DND-41 (cell line): ENCODE results near the gene TEX36.

Source experiments
- EZH2 ChIP-seq: IDR thresholded peaks from 3 replicates; pipeline ENCODE4 v1.6.1; 2012; ENCODE audit warnings: borderline replicate concordance, low read depth, mild to moderate bottlenecking, moderate library complexity, low read length, inconsistent platforms; ENCODE audit not compliant: severe bottlenecking
- TF ChIP-seq, protein P1 (sequence below): IDR thresholded peaks from 2 replicates; pipeline ENCODE4 v1.5.1; 2012; ENCODE audit warnings: borderline replicate concordance, low read length, moderate library complexity, mild to moderate bottlenecking; ENCODE audit not compliant: poor library complexity, severe bottlenecking; ENCODE audit errors: extremely low read depth

DNA sequence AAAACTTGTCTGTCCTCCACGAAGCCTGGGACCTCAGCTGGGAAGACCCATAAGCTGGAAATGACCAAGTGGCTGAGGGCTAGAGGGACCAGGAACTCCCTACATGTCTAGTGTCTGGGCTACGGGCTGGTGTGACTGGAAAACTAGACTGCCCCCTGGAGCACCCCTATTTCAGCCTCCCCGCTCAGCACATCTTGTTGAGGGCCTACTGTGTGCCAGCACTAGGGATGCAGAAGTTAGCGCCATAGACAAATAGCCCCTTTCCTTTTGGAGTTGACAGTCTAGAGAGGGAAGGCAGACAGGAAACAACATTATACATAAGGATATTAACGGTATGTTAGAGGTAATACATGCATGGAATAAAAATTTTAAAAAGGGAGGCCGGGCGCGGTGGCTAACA lies 74.5 kb downstream of the TEX36 start:
- TF ChIP-seq, protein P1, sequence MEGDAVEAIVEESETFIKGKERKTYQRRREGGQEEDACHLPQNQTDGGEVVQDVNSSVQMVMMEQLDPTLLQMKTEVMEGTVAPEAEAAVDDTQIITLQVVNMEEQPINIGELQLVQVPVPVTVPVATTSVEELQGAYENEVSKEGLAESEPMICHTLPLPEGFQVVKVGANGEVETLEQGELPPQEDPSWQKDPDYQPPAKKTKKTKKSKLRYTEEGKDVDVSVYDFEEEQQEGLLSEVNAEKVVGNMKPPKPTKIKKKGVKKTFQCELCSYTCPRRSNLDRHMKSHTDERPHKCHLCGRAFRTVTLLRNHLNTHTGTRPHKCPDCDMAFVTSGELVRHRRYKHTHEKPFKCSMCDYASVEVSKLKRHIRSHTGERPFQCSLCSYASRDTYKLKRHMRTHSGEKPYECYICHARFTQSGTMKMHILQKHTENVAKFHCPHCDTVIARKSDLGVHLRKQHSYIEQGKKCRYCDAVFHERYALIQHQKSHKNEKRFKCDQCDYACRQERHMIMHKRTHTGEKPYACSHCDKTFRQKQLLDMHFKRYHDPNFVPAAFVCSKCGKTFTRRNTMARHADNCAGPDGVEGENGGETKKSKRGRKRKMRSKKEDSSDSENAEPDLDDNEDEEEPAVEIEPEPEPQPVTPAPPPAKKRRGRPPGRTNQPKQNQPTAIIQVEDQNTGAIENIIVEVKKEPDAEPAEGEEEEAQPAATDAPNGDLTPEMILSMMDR, result no peak
- no peak for TF ChIP-seq EZH2
